GM18951 (cell line): Measurements from ENCODE around the gene PDE3A.
"Not testable (repeated sequence)": the region's sequence is repeated elsewhere in the genome, so short reads cannot be mapped to it uniquely, and the experiment has no call there.

ENCODE experiments used
- POLR2A ChIP-seq: IDR thresholded peaks from 4 replicates; pipeline ENCODE4 v1.6.1; 2011; ENCODE audit warnings: mild to moderate bottlenecking; ENCODE audit not compliant: insufficient read length, insufficient read depth; ENCODE audit errors: extremely low read depth
- in situ Hi-C: fragments of 300-500 bp; cut with MboI; formaldehyde crosslinking; loops from one replicate; pipeline ENCODE4 v1.12.0; 2022; ENCODE audit warnings: low sequenced_read_pairs, mixed read lengths, inconsistent platforms; ENCODE audit not compliant: unreplicated experiment

Gene PDE3A

DNA sequence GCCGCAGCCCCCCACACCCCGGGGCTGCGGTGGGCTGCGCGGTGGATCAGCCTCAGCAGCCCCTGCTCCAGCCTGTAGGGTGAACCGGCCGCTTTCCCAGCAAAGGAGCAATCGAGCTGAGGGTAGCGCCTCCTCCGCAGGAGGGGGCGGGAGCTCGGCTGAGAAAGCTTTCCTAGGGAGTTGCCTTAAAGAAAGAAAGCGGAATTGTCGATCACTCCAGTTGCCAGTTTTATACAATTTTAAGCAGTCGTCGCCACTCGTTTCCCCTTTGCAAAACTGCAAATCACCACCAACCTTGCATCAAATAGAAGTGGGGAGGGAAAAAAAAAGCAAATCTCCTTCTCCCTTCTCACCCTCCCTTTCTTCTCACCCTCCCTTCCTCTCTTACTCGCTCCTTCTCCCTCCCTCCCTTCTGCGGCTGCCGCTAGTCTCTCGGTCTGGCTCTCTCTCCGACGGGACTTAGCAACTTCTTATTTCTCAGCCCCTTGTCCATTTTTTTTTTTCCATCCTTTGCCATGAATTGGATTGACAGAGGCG lies at the start of gene PDE3A:
PDE3A (plus strand) TSS at position 424 of the 537 bp plus-strand sequence. CDS start 748 bp downstream, outside the sequence.
- no peak for TF ChIP-seq POLR2A
- in situ Hi-C loops = no loop called here

DNA sequence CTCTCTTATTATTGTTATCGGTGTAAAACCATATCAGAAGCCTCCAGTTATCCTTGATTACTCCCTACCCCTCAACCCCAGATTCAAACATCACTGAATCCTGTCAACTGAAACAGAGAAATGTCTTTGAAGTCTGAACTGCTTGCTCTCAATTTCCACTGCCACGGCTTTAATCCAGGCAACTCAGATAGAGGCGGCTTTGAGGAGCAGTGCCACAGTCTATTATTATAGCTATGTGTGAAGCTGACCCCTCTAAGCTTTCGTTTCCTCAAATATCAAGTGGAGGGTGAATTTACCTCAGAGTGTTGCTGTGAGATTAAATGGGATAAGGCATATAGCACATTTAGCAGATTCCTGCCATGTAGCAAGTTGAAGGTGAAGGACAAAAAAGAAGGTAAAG lies 49.0 kb upstream of the PDE3A start:
- TF ChIP-seq POLR2A = no peak
- in situ Hi-C loops = no loop called here

DNA sequence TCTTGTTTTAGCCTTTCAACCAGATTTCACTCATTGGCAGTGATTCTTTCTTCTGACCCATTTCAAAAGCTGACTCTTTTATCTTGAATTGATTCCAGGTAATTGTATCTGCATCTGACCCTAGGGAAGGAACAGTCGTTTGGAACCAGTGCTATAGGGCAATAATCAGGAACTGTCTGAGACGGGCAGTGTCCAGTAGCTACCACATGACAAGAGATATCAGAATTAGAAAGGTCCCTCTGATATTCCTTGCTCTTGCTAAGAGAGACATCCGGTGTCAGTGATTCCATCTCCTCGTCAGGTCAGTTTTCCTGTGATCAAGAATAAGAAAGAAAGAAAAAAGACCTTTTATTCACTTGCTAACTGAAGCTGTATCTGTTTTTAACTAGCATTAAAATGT lies 47.8 kb upstream of the PDE3A start:
- TF ChIP-seq POLR2A = no peak
- in situ Hi-C loops = no loop called here

DNA sequence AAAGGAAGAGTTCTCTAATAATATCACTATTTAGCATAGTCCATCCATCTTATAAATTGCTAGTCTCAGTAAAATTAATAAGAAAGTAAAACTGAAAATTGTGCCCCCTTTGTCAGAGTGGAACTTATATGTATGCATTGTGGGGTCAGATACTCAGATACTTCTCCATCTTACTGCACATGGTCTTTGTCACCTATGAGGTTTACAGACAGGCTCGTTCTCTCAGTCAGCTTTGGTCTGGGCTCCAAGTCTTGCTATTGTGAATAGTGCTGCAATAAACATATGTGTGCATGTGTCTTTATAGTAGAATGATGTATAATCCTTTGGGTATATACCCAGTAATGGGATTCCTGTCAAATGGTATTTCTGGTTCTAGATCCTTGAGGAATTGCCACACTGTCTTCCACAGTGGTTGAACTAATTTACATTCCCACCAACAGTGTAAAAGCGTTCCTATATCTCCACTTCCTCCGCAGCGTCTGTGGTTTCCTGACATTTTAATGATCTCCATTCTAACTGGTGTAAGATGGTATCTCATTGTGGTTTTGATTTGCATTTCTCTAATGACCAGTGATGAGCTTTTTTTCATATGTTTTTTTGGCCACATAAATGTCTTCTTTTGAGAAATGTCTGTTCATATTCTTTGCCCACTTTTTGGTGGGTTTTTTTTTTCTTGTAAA lies 37.4 kb upstream of the PDE3A start:
- in situ Hi-C loops = not testable (repeated sequence)

DNA sequence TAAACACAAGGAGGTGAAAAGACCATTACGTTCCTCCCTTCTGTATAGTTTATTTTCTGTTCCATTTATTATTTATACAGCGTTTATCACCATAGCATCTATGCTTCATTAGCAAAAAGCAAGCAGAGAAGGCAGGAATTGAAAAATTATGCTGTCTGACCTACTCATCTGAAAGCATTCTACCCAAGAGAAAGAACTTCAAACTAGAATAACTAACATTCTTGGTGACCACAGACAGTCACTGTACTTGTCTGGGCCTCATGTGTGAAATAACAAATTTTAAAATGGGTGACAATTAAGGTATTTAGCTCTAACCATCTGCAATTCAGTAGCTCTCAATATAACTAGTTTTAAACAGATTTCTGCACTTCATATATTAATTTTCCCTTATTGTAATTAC lies 29.3 kb upstream of the PDE3A start:
- TF ChIP-seq POLR2A = no peak
- in situ Hi-C loops = no loop called here

DNA sequence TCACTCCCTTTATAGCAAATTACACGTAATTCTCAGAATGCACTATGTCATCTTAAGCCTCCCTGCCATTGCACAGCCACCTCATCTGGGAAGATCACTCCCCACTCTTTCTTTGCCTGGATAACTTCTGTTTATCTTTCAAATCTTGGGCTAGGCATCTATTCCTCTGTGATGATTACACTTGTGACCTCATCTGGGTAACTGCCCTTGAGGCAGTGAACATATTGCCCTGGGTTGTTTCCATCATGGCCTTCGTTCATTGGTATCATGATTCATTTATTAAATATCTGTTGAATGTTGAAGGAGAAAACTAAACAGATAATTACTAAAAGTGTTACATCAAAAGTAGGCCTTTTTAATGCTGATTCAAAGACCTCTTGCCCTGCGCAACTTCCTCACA lies 26.2 kb upstream of the PDE3A start:
- in situ Hi-C loops = no loop called here
- TF ChIP-seq POLR2A = no peak

DNA sequence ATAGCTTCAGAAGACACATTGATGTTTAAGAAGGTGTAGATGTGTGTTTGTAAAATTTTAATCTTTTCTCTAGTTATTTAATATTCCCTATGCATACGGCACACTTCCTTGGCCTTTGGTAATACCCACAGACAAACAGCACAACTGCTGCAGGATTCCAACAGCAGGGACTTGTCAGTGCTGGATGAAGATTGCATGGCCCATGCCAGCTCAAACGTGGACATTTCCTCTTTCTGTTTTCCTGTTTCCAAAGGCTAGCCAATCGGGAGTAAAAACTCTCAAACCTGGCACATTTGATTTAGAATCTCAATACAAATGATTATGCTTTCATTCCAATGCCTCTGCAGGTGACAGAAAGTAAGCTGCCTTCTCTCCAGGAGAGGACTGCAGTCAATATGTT lies 22.5 kb upstream of the PDE3A start:
- no peak for TF ChIP-seq POLR2A
- in situ Hi-C loops = no loop called here

DNA sequence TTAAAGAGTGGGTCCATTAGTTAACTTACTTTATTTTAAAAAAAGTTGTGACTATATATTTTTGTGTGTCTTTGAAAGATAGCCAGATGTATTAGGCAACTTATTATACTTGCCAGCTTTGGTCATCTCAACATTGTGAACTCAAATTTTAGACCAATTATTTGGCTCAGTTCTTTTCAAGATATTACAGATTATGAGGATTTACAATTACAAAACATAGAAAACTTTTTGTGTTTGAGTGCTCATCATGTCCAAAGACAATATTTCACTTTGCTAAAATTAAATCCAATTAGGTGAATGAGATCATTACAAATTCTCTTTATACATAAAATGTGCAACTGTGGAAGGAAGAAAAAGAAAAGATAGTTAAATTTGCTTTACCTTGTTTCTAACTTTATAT lies 18.3 kb upstream of the PDE3A start:
- in situ Hi-C loops = no loop called here
- no peak for TF ChIP-seq POLR2A

DNA sequence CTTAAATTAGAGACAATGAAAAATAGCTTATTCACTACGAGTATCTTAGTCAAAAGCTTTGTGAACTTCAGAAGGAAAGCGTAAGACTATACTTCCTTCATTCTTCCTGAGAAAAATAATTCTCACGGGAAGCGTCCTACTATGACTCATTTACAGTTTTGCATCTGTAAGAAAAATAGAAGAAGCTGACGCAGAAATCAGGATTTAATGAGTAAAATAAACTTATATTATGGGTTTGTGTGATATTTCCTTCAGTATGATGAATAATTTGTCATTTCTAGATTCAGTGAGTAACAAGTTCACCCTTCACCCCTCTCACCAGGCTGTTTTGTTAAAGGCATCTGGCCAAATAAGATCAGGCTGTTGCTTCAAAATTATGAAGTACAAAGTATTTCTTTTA lies 17.8 kb upstream of the PDE3A start:
- TF ChIP-seq POLR2A = no peak
- in situ Hi-C loops = no loop called here

DNA sequence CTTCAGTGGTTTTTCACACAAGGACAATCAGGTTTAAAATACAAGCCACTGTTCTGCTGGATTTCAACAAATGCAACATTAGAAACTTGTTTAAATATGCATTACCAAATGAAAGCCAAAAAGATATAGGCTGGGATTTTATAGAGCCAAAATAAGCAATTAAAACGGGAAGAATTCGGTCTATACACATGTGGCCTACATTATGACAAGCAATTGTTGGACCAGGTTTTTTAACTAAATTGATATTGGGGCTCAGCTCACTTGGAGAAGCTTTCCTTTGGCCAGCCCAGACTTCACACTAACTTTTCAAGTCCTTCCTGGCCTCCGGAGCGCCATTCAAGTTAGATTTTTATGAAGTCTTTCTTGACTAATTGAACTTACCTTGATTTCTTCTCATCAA lies 16.9 kb upstream of the PDE3A start:
- TF ChIP-seq POLR2A = no peak
- in situ Hi-C loops = no loop called here

DNA sequence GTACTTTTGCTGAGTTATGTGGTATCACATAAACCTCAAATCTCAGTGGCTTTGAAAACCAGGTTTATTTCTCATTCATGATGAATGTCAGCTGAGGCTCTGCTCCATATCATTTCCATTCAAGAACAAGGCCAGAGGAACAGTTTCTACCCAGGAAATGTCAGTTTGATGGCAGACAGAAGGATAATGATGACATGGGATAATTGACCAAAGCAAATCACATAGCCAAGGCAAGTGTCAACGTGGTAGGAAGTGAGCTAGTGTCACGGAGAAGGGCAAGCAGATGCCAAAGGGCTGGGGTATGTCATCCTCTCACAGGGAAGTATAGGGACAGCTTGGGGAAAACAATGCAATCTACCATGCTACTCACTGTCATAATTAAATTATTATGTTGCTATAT lies 12.3 kb upstream of the PDE3A start:
- TF ChIP-seq POLR2A = no peak

DNA sequence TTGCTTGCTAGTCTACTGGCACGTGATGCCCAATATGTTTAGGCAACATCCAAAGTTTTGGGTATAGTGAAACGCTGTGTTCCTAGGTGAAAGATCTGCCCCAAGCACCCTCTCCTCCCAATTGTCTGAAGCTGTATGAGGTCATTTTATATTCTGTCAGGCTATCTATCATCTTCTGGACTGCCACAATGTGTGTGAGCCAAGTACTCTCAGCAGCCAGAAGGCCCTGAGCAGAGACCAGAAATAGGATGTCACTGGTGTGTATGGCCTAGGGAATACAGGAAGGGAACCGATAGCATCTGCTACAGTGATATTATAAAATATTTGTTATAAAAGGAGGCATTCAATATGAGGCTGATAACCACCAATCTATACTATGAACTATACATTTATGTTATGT lies 7.9 kb upstream of the PDE3A start:
- in situ Hi-C loops = no loop called here
- TF ChIP-seq POLR2A = no peak

More for the DNA sequence above, 12.3 kb upstream of the PDE3A start:
- in situ Hi-C loops = no loop called here

DNA sequence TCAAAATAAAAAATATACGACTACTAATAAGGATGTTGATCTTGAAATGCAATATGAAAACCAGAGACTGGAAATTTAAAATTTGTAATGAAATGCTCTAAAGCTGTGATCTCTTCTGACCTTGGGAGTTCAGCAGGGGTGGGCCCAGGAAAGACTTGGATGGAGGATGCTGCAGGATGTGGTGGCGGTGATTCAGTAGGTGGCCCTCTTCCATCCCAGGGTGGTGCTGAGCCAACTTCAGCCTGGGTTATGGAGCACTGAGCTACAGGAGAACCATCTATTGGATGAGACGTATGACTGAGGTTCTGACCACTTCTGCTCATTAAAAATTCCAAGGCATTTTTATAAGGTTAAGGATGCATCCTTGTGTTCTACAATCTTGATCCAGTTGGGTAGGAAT lies 6.9 kb upstream of the PDE3A start:
- in situ Hi-C loops = no loop called here
- no peak for TF ChIP-seq POLR2A

DNA sequence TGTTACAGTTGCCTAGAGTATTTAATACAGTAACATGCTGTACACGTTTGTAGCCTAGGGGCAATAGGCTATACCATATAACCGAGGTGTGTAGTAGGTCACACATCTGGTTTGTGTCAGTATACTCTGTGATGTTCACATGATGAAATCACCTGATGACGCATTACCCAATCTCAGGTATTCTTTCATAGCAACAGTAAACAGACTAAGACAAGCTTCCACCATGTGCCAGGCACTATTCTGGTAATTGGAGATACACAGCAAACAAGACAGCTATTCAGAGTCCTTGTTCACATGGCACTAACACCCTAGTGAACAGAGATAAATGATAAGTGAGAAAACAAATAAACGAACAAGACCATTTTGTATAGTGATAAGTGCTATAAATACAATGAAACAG lies 3.8 kb upstream of the PDE3A start:
- TF ChIP-seq POLR2A = no peak
- in situ Hi-C loops = no loop called here
